ENCODE data around the gene HRH3. TPM values are rescaled to one million over a fixed set of nuclear protein-coding genes. Genes with fewer than 3 reads are reported as not detected.

Gene HRH3
- total RNA-seq, 1 donor from 2014 or later: not detected

Other genes with a start within 250 kb of the HRH3 start
- gene TAF4, start 154.4 kb downstream of the HRH3 start, total RNA-seq: 5.9 and 24.9 TPM in 2 replicates
- gene LSM14B, start 97.8 kb downstream of the HRH3 start, total RNA-seq: 23.3 and 34.2 TPM in 2 replicates
- gene PSMA7, start 76.9 kb downstream of the HRH3 start, total RNA-seq: 412 and 420 TPM in 2 replicates
- gene SS18L1, start 76.5 kb downstream of the HRH3 start, total RNA-seq: 9.6 and 15.9 TPM in 2 replicates
- 19.5 and 31.9 TPM in 2 replicates for gene MTG2, start 37.2 kb downstream of the HRH3 start, total RNA-seq
- 26.5 and 30.3 TPM in 2 replicates for gene OSBPL2, start 18.2 kb upstream of the HRH3 start, total RNA-seq
- 193 and 216 TPM in 2 replicates for gene ADRM1, start 82.7 kb upstream of the HRH3 start, total RNA-seq
- gene LAMA5, start 147.0 kb upstream of the HRH3 start, total RNA-seq: 359 and 455 TPM in 2 replicates
- 3,089 and 5,743 TPM in 2 replicates for gene RPS21, start 166.8 kb upstream of the HRH3 start, total RNA-seq
- 6.9 and 8.1 TPM in 2 replicates for gene CABLES2, start 187.0 kb upstream of the HRH3 start, total RNA-seq
- 0.34 TPM in 1 of 2 replicates, not detected in the other for gene RBBP8NL, start 207.3 kb upstream of the HRH3 start, total RNA-seq

Data from kidney epithelial cell (primary cell).